ENCODE data around the gene RNF150. TPM values are rescaled to one million over a fixed set of nuclear protein-coding genes. Genes with fewer than 3 reads are reported as not detected.

The RNF150 gene
- total RNA-seq, 1 experiment from 2014 or later: 2.7 TPM

GRCh38 chr4:141158219-141158618 lies 24.9 kb upstream of the RNF150 start:
- DNase-seq (ENCODE audit: low spot score): peak; percentile 41
- POLR2A ChIA-PET (ENCODE audit: low non-redundant PET): no interaction called here
- intact Hi-C loops (cut with micrococcal nuclease; ENCODE audit: unreplicated experiment): loop anchor here (10.0 kb wide), 1 partner anchor 1927 kb away; no protein-coding TSS in a partner anchor

GRCh38 chr4:141155586-141155985 lies 22.3 kb upstream of the RNF150 start:
- Histone ChIP-seq H3K27ac (ENCODE audit: low read depth, low read length, poor library complexity, severe bottlenecking) (no peak overlapping the region), H3K4me3 (ENCODE audit: low read depth, low read length, poor library complexity, severe bottlenecking) (no peak overlapping the region), H3K36me3 (ENCODE audit: insufficient read depth, low read length, poor library complexity, severe bottlenecking) (no peaks in the 10 kb centered on the region), H3K9me3 (ENCODE audit: low read depth, low read length, poor library complexity, severe bottlenecking) (no peaks in the 10 kb centered on the region), H3K4me1 (ENCODE audit: insufficient read depth, low read length, poor library complexity, severe bottlenecking) (no peaks in the 10 kb centered on the region), H3K27me3 (replicated peaks; ENCODE audit: insufficient read depth, low read depth, low read length, poor library complexity) (peaks cover 5% of the 10 kb centered on the region)
- POLR2A ChIA-PET (ENCODE audit: low non-redundant PET): no interaction called here
- BruUV-seq (replicated peaks): no TSS peak
- CTCF ChIA-PET: no interaction called here
- TF ChIP-seq CTCF (conservative IDR thresholded peaks at IDR 0.05; ENCODE audit: low read depth, low read length) (no peak), EZH2 (IDR thresholded peaks at IDR 0.05; ENCODE audit: borderline replicate concordance, low read depth, low read length, poor library complexity, severe bottlenecking) (no peak)
- intact Hi-C loops (cut with micrococcal nuclease; ENCODE audit: unreplicated experiment): loop anchor here (10.0 kb wide), 1 partner anchor 1929 kb away; no protein-coding TSS in a partner anchor
- no peak for DNase-seq (ENCODE audit: low spot score)

More at GRCh38 chr4:141158219-141158618, 24.9 kb upstream of the RNF150 start:
- BruUV-seq (replicated peaks): no TSS peak
- CTCF ChIA-PET: no interaction called here
- TF ChIP-seq EZH2 (IDR thresholded peaks at IDR 0.05; ENCODE audit: borderline replicate concordance, low read depth, low read length, poor library complexity, severe bottlenecking) (no peak), CTCF (conservative IDR thresholded peaks at IDR 0.05; ENCODE audit: low read depth, low read length) (peak; percentile 57)
- Histone ChIP-seq H3K36me3 (ENCODE audit: insufficient read depth, low read length, poor library complexity, severe bottlenecking) (no peaks in the 10 kb centered on the region), H3K4me1 (ENCODE audit: insufficient read depth, low read length, poor library complexity, severe bottlenecking) (no peaks in the 10 kb centered on the region), H3K4me3 (ENCODE audit: low read depth, low read length, poor library complexity, severe bottlenecking) (no peak overlapping the region), H3K9me3 (ENCODE audit: low read depth, low read length, poor library complexity, severe bottlenecking) (no peaks in the 10 kb centered on the region), H3K27ac (ENCODE audit: low read depth, low read length, poor library complexity, severe bottlenecking) (no peak overlapping the region), H3K27me3 (replicated peaks; ENCODE audit: insufficient read depth, low read depth, low read length, poor library complexity) (no peaks in the 10 kb centered on the region)

- Histone ChIP-seq H3K27me3 (replicated peaks; ENCODE audit: insufficient read depth, low read depth, low read length, poor library complexity) (peaks cover 5% of the 10 kb centered on the region), H3K4me1 (ENCODE audit: insufficient read depth, low read length, poor library complexity, severe bottlenecking) (no peaks in the 10 kb centered on the region), H3K36me3 (ENCODE audit: insufficient read depth, low read length, poor library complexity, severe bottlenecking) (no peaks in the 10 kb centered on the region), H3K9me3 (ENCODE audit: low read depth, low read length, poor library complexity, severe bottlenecking) (no peaks in the 10 kb centered on the region), H3K4me3 (ENCODE audit: low read depth, low read length, poor library complexity, severe bottlenecking) (no peak overlapping the region), H3K27ac (ENCODE audit: low read depth, low read length, poor library complexity, severe bottlenecking) (no peak overlapping the region)
- no peak for DNase-seq (ENCODE audit: low spot score)
- intact Hi-C loops (cut with micrococcal nuclease; ENCODE audit: unreplicated experiment): loop anchor here (10.0 kb wide), 1 partner anchor 1930 kb away; no protein-coding TSS in a partner anchor
- TF ChIP-seq EZH2 (IDR thresholded peaks at IDR 0.05; ENCODE audit: borderline replicate concordance, low read depth, low read length, poor library complexity, severe bottlenecking): no peak
- TF ChIP-seq CTCF (conservative IDR thresholded peaks at IDR 0.05; ENCODE audit: low read depth, low read length): no peak
- POLR2A ChIA-PET (ENCODE audit: low non-redundant PET): no interaction called here
- no TSS peak for BruUV-seq (replicated peaks)
- CTCF ChIA-PET: no interaction called here
These were observed 21.5 kb upstream of the RNF150 start for GRCh38 chr4:141154725-141155124.

Measured in A673 (cell line).